OCI-LY1 (cell line): ENCODE measurements around the gene POLR2J2.
"Not testable (repeated sequence)": the region's sequence is repeated elsewhere in the genome, so short reads cannot be mapped to it uniquely, and the experiment has no call there.

ENCODE experiments used
- CTCF ChIP-seq: fragments of 200-600 bp; sonication (generic), shearing (Covaris generic); IDR thresholded peaks from 2 replicates; pipeline ENCODE4 v1.5.1; 2017; ENCODE audit warnings: mild to moderate bottlenecking, antibody characterized with exemption, low read length, moderate library complexity, mixed read lengths
- EZH2 ChIP-seq: fragments of 200-600 bp; sonication (generic), shearing (Covaris generic); IDR thresholded peaks from 2 replicates; pipeline ENCODE4 v1.8.0; 2017; ENCODE audit warnings: borderline replicate concordance, mixed run types, mild to moderate bottlenecking, antibody characterized with exemption, low read length, moderate library complexity, mixed read lengths

DNA sequence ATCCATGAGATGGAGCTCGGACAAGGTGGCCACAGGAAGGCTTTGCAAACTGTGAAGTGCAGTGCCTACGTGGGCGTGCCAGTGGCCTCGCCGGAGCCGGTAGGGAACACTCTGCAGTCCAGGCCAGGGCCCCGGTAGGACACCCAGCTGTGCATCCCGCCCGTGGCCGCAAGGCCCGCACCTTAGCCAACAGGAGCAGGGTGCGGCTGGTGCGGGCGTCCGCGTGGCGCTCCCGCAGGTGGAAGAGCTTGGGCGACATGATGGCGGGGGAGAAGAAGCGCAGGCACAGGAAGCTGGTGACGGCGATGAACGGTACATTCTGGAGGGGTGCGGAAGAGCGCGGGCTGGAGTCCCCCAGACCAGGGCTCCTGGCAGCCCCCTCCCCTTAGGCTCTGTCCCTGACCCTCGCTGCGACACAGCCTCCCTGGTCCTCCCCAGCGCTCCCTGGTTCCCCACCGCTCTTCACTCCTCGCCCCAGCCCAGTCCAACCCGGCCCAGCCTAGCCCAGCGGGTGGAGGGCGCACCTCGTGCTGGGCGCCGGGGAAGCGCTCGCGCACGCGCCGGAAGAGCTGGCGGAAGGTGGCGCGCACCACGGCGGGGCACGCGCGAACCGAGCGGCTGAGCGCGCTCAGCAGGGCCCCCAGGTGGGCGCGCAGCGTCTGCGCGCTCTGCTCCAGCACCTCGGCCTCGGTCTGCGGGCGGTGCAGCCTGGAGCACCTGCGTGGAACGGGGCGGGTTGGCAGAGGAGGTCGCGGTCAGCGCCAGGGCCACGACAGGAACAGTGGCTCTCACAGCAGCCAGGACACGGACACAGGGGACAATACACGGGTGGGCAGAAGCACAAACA, 18.2 kb upstream of the POLR2J2 start:
- TF ChIP-seq CTCF, EZH2: not testable (repeated sequence)
